Stomach (tissue), 9 donors: Measurements from ENCODE around the gene C4B. TPM values are rescaled to one million over a fixed set of nuclear protein-coding genes. Genes with fewer than 3 reads are reported as not detected.

Experiments used
- DNase-seq, 2 donors: peaks; one replicate each; pipeline versions ENCODE4 v3.0.0 to v3.0.0-alpha.2; 2013 to 2019
- H3K27ac ChIP-seq, 5 donors: fragments of 200-600 bp in 4 of 5; sonication (generic) in 4 of 5; one replicate each; pipeline ENCODE4 v1.5.1; 2013 to 2019; ENCODE audit warnings: mild to moderate bottlenecking in 1 of 5, moderate library complexity in 1 of 5
- H3K27me3 ChIP-seq, 3 donors: fragments of 200-600 bp; sonication (generic); one replicate each; pipeline ENCODE4 v1.5.1; 2017 to 2019; ENCODE audit warnings: mixed run types in 1 of 3
- H3K36me3 ChIP-seq, 4 donors: fragments of 200-600 bp; sonication (generic); 1 replicate in 3 of 4; 2 replicates in 1 of 4; pipeline ENCODE4 v1.5.1; 2016 to 2019
- H3K4me1 ChIP-seq, 4 donors: fragments of 200-600 bp; sonication (generic); one replicate each; pipeline ENCODE4 v1.5.1; 2016 to 2019
- H3K4me3 ChIP-seq, 4 donors: fragments of 200-600 bp; sonication (generic) in 3 of 4; one replicate each; pipeline ENCODE4 v1.5.1; 2016 to 2019; ENCODE audit warnings: mild to moderate bottlenecking in 1 of 4
- H3K9me3 ChIP-seq, 4 donors: fragments of 200-600 bp; sonication (generic); one replicate each; pipeline ENCODE4 v1.5.1; 2016 to 2019
- EP300 ChIP-seq: sonication (generic); formaldehyde crosslinking; IDR thresholded peaks from one replicate; pipeline ENCODE4 v1.6.1; 2017; ENCODE audit warnings: antibody characterized with exemption
- POLR2A ChIP-seq, 4 donors: fragments of 450-650 bp; IDR thresholded peaks; one replicate each; pipeline ENCODE4 v1.6.1; 2016; ENCODE audit warnings: antibody characterized with exemption in 4 of 4, control low read depth in 2 of 4, mild to moderate bottlenecking in 1 of 4, moderate library complexity in 1 of 4
- POLR2AphosphoS5 ChIP-seq, 3 donors: sonication (generic); formaldehyde crosslinking; IDR thresholded peaks; one replicate each; pipeline ENCODE4 v1.6.1; 2016; ENCODE audit warnings: antibody characterized with exemption in 3 of 3
- WGBS, 5 donors: extraction: QIAGEN DNeasy Blood & Tissue Kit in 3 of 5; methylation state at CpG; one replicate each; pipeline versions ENCODE4 v1.1.5 to v1.1.7; 2013 to 2018; 5-methylcytosine and 5-hydroxymethylcytosine counted together
- intact Hi-C: fragments of 100-400 bp; cut with DNase I; formaldehyde crosslinking; loops from one replicate; pipeline ENCODE4 v1.15.1; 2023; ENCODE audit warnings: low total_unique reads
- polyA plus RNA-seq, 3 donors: library from polyadenylated mRNA; stranded (reverse); fragments of 200-250 nt; gene quantifications; one replicate each; pipeline ENCODE4 v1.2.3, GENCODE V29; 2013
- small RNA-seq, 4 donors: library from RNA; depleted of rRNA; stranded (forward); fragments of <200 nt; gene quantifications; one replicate each; pipeline ENCODE3, GENCODE V24; 2016
- total RNA-seq, 5 donors: library from RNA; depleted of rRNA; stranded (reverse); fragments of >200 nt; gene quantifications; one replicate each; pipeline versions ENCODE4 v1.1.0 to v1.2.3, GENCODE V29; 2014 to 2016
- TF ChIP-seq, protein P1 (sequence below), 7 experiments: fragments of 450-650 bp in 4 of 7; fragments of 200-600 bp in 3 of 7; sonication (generic) in 3 of 7; IDR thresholded peaks; one replicate each; pipeline ENCODE4 v1.5.1; 2016 to 2019; ENCODE audit warnings: antibody characterized with exemption in 7 of 7, control low read depth in 2 of 7, mild to moderate bottlenecking in 1 of 7
- donor health status: healthy with polysubstance abuse.
- donor health status: Bipolar disorder and iron deficiency.
- donor health status: healthy.

C4B gene
- total and polyA plus RNA-seq, 8 donors = 14.9 to 108 (median 43.3) TPM

GRCh38 chr6:32082935-32083334 is 68.3 kb downstream of the C4B start:
- H3K4me1 ChIP-seq = peaks cover 16 to 26% (median 20%) of the 10 kb centered on the region in 4 donors
- H3K36me3 ChIP-seq = peaks cover 0 to 40% (median 25%) of the 10 kb centered on the region in 4 donors
- H3K27me3 ChIP-seq = peaks cover 0 to 35% (median 0%) of the 10 kb centered on the region in 3 donors
- no peaks in the 10 kb centered on the region for H3K9me3 ChIP-seq
- TF ChIP-seq EP300 = no peak
- no peak for TF ChIP-seq POLR2A (IDR thresholded peaks at IDR 0.05)
- TF ChIP-seq, protein P1, sequence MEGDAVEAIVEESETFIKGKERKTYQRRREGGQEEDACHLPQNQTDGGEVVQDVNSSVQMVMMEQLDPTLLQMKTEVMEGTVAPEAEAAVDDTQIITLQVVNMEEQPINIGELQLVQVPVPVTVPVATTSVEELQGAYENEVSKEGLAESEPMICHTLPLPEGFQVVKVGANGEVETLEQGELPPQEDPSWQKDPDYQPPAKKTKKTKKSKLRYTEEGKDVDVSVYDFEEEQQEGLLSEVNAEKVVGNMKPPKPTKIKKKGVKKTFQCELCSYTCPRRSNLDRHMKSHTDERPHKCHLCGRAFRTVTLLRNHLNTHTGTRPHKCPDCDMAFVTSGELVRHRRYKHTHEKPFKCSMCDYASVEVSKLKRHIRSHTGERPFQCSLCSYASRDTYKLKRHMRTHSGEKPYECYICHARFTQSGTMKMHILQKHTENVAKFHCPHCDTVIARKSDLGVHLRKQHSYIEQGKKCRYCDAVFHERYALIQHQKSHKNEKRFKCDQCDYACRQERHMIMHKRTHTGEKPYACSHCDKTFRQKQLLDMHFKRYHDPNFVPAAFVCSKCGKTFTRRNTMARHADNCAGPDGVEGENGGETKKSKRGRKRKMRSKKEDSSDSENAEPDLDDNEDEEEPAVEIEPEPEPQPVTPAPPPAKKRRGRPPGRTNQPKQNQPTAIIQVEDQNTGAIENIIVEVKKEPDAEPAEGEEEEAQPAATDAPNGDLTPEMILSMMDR (IDR thresholded peaks at IDR 0.05) = no peak
- no peak for TF ChIP-seq POLR2AphosphoS5 (IDR thresholded peaks at IDR 0.05)
- DNase-seq = no peak
- intact Hi-C loops = no loop called here
- H3K4me3 ChIP-seq = no peak overlapping the region
- H3K27ac ChIP-seq = peak overlapping the region in 4 of 5 donors; percentile 60 to 77 (median 70)
- WGBS, 5 donors = 60 to 88% (median 76%) methylated on average over 9 of the region's 9 CpGs

GRCh38 chr6:32083812-32084768 is 69.5 kb downstream of the C4B start:
- 93 to 96% (median 94%) methylated on average over 14 to 22 of the region's 22 CpGs for WGBS, 5 donors
- Histone ChIP-seq H3K4me1 (peaks cover 17 to 30% (median 28%) of the 10 kb centered on the region in 4 donors), H3K36me3 (peaks cover 0 to 32% (median 17%) of the 10 kb centered on the region in 4 donors), H3K27me3 (peaks cover 0 to 36% (median 0%) of the 10 kb centered on the region in 3 donors), H3K27ac (peak overlapping the region in 3 of 5 donors; percentile 22 to 77 (median 76)), H3K9me3 (no peaks in the 10 kb centered on the region), H3K4me3 (no peak overlapping the region)
- intact Hi-C loops = no loop called here
- TF ChIP-seq, protein P1 (IDR thresholded peaks at IDR 0.05) = no peak
- TF ChIP-seq EP300 (no peak), POLR2A (IDR thresholded peaks at IDR 0.05) (no peak), POLR2AphosphoS5 (IDR thresholded peaks at IDR 0.05) (no peak)
- no peak for DNase-seq

DNA sequence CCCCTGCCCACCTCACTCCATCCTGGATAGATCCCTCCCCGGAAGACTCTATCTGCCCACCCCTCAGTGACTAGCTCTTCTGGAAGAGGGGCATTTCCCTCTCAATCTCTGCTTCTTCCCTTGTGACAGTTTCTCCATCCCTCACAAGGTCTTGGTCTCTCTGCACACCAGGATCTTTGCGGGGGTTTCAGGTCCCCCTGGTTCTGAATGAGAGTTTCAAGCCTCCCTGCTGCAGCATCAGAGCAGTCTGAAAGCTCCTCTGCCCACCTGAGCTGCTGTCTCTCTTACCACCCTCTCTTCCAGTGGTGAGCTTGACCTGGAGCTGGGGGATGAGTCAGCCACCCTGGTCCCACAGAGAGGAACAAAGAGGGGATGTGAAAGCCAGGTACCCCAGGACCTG is 70.2 kb downstream of the C4B start:
- no peak for DNase-seq
- Histone ChIP-seq H3K36me3 (peaks cover 0 to 26% (median 11%) of the 10 kb centered on the region in 4 donors), H3K27ac (peak overlapping the region in 1 of 5 donors; percentile 77), H3K4me3 (no peak overlapping the region), H3K4me1 (peaks cover 17 to 31% (median 30%) of the 10 kb centered on the region in 4 donors), H3K9me3 (no peaks in the 10 kb centered on the region), H3K27me3 (peaks cover 0 to 36% (median 0%) of the 10 kb centered on the region in 3 donors)
- no peak for TF ChIP-seq EP300
- TF ChIP-seq, protein P1 (IDR thresholded peaks at IDR 0.05) = no peak
- no peak for TF ChIP-seq POLR2A (IDR thresholded peaks at IDR 0.05)
- TF ChIP-seq POLR2AphosphoS5 (IDR thresholded peaks at IDR 0.05) = no peak
- intact Hi-C loops = no loop called here
- 88 to 100% (median 97%) methylated on average over 2 of the region's 2 CpGs for WGBS, 5 donors

Small RNAs within 50 kb of the gene (small RNA-seq; reads per million reads assigned to genes)
- 0 reads per million in 4 donors for gene RNA5SP206

Other genes starting within 250 kb of the C4B start
- 10 to 100 TPM in 1 of 5 donors, 1 to 10 TPM in 3, not detected in 1; 4.2 to 18.3 (median 7.5) TPM for gene VWA7, start 237.5 kb upstream of the C4B start, total RNA-seq
- gene VWA7, start 237.5 kb upstream of the C4B start, polyA plus RNA-seq = 1 to 10 TPM; 1.3 to 1.4 (median 1.4) TPM
- gene VARS1, start 219.0 kb upstream of the C4B start, total RNA-seq = 10 to 100 TPM; 21.6 to 56.5 (median 24.1) TPM
- 10 to 100 TPM; 11.0 to 31.8 (median 27.7) TPM for gene VARS1, start 219.0 kb upstream of the C4B start, polyA plus RNA-seq
- gene LSM2, start 207.8 kb upstream of the C4B start, total RNA-seq = 10 to 100 TPM in 3 of 5 donors, 1 to 10 TPM in 1, not detected in 1; 6.7 to 34.5 (median 11.4) TPM
- gene LSM2, start 207.8 kb upstream of the C4B start, polyA plus RNA-seq = 10 to 100 TPM; 45.2 to 55.8 (median 50.4) TPM
- 1 to 10 TPM in 2 of 5 donors, not detected in 3; 1.1 to 1.7 TPM for gene HSPA1L, start 199.5 kb upstream of the C4B start, total RNA-seq
- gene HSPA1L, start 199.5 kb upstream of the C4B start, polyA plus RNA-seq = under 1 TPM; 0.46 to 0.98 (median 0.75) TPM
- 100 to 1,000 TPM in 3 of 5 donors, 10 to 100 TPM in 2; 68.8 to 124 (median 113) TPM for gene HSPA1A, start 199.3 kb upstream of the C4B start, total RNA-seq
- gene HSPA1A, start 199.3 kb upstream of the C4B start, polyA plus RNA-seq = 100 to 1,000 TPM in 1 of 3 donors, 10 to 100 TPM in 2; 51.1 to 107 (median 64.8) TPM
- 100 to 1,000 TPM in 3 of 5 donors, 10 to 100 TPM in 2; 44.3 to 165 (median 105) TPM for gene HSPA1B, start 187.1 kb upstream of the C4B start, total RNA-seq
- gene HSPA1B, start 187.1 kb upstream of the C4B start, polyA plus RNA-seq = 10 to 100 TPM; 35.9 to 66.0 (median 51.3) TPM
- gene NEU1, start 152.0 kb upstream of the C4B start, total RNA-seq = 10 to 100 TPM; 11.3 to 60.7 (median 25.0) TPM
- 10 to 100 TPM; 16.3 to 29.0 (median 22.2) TPM for gene NEU1, start 152.0 kb upstream of the C4B start, polyA plus RNA-seq
- 100 to 1,000 TPM in 4 of 5 donors, 10 to 100 TPM in 1; 74.2 to 201 (median 175) TPM for gene SLC44A4, start 135.8 kb upstream of the C4B start, total RNA-seq
- gene SLC44A4, start 135.8 kb upstream of the C4B start, polyA plus RNA-seq = 100 to 1,000 TPM in 1 of 3 donors, 10 to 100 TPM in 2; 35.4 to 111 (median 47.9) TPM
- gene EHMT2, start 117.1 kb upstream of the C4B start, total RNA-seq = 10 to 100 TPM; 12.1 to 58.0 (median 31.7) TPM
- 10 to 100 TPM; 27.3 to 43.2 (median 35.4) TPM for gene EHMT2, start 117.1 kb upstream of the C4B start, polyA plus RNA-seq
- 1 to 10 TPM in 3 of 5 donors, under 1 TPM in 2; 0.43 to 6.4 (median 1.3) TPM for gene ZBTB12, start 112.7 kb upstream of the C4B start, total RNA-seq
- gene ZBTB12, start 112.7 kb upstream of the C4B start, polyA plus RNA-seq = 1 to 10 TPM; 1.8 to 3.4 (median 2.2) TPM
- gene C2, start 87.1 kb upstream of the C4B start, total RNA-seq = 10 to 100 TPM in 1 of 5 donors, 1 to 10 TPM in 3, not detected in 1; 1.7 to 24.6 (median 4.0) TPM
- 1 to 10 TPM; 3.3 to 6.3 (median 4.9) TPM for gene C2, start 87.1 kb upstream of the C4B start, polyA plus RNA-seq
- gene CFB, start 68.7 kb upstream of the C4B start, total RNA-seq = 100 to 1,000 TPM in 3 of 5 donors, 10 to 100 TPM in 1, 1 to 10 TPM in 1; 8.4 to 316 (median 185) TPM
- 100 to 1,000 TPM in 2 of 3 donors, 10 to 100 TPM in 1; 13.1 to 226 (median 165) TPM for gene CFB, start 68.7 kb upstream of the C4B start, polyA plus RNA-seq
- gene NELFE, start 55.8 kb upstream of the C4B start, total RNA-seq = 100 to 1,000 TPM in 1 of 5 donors, 10 to 100 TPM in 3, 1 to 10 TPM in 1; 2.9 to 100 (median 50.1) TPM
- gene NELFE, start 55.8 kb upstream of the C4B start, polyA plus RNA-seq = 10 to 100 TPM; 52.1 to 75.8 (median 53.5) TPM
- 100 to 1,000 TPM in 3 of 5 donors, 10 to 100 TPM in 2; 22.0 to 478 (median 114) TPM for gene SKIC2, start 55.6 kb upstream of the C4B start, total RNA-seq
- gene SKIC2, start 55.6 kb upstream of the C4B start, polyA plus RNA-seq = 10 to 100 TPM; 74.3 to 88.9 (median 87.1) TPM
- gene DXO, start 42.7 kb upstream of the C4B start, total RNA-seq = 10 to 100 TPM in 3 of 5 donors, 1 to 10 TPM in 2; 4.1 to 65.8 (median 18.3) TPM
- 10 to 100 TPM; 11.9 to 24.8 (median 19.7) TPM for gene DXO, start 42.7 kb upstream of the C4B start, polyA plus RNA-seq
- 100 to 1,000 TPM in 1 of 5 donors, 10 to 100 TPM in 4; 10.8 to 248 (median 32.1) TPM for gene C4A, start 32.7 kb upstream of the C4B start, total RNA-seq
- gene C4A, start 32.7 kb upstream of the C4B start, polyA plus RNA-seq = 10 to 100 TPM; 42.2 to 92.9 (median 48.1) TPM
- gene CYP21A2, start 23.6 kb downstream of the C4B start, total RNA-seq = not detected
- gene CYP21A2, start 23.6 kb downstream of the C4B start, polyA plus RNA-seq = 10 to 100 TPM in 1 of 3 donors, 1 to 10 TPM in 2; 1.3 to 23.8 (median 1.4) TPM
- gene TNXB, start 94.5 kb downstream of the C4B start, total RNA-seq = 100 to 1,000 TPM in 1 of 5 donors, 10 to 100 TPM in 4; 43.8 to 408 (median 71.0) TPM
- gene TNXB, start 94.5 kb downstream of the C4B start, polyA plus RNA-seq = 10 to 100 TPM; 15.1 to 17.7 (median 15.7) TPM
- 100 to 1,000 TPM in 2 of 5 donors, 10 to 100 TPM in 3; 22.8 to 718 (median 73.3) TPM for gene ATF6B, start 113.5 kb downstream of the C4B start, total RNA-seq
- 10 to 100 TPM; 20.9 to 48.1 (median 24.4) TPM for gene ATF6B, start 113.5 kb downstream of the C4B start, polyA plus RNA-seq
- 1 to 10 TPM in 2 of 5 donors, under 1 TPM in 1, not detected in 2; 0.45 to 3.3 (median 3.2) TPM for gene FKBPL, start 115.5 kb downstream of the C4B start, total RNA-seq
- gene FKBPL, start 115.5 kb downstream of the C4B start, polyA plus RNA-seq = 1 to 10 TPM; 2.7 to 9.6 (median 8.5) TPM
- gene PRRT1, start 137.1 kb downstream of the C4B start, total RNA-seq = under 1 TPM in 3 of 5 donors, not detected in 2; 0.18 to 0.87 (median 0.87) TPM
- gene PRRT1, start 137.1 kb downstream of the C4B start, polyA plus RNA-seq = 1 to 10 TPM; 1.9 to 6.0 (median 3.4) TPM
- 10 to 100 TPM in 4 of 5 donors, 1 to 10 TPM in 1; 5.8 to 73.0 (median 35.7) TPM for gene PPT2, start 139.3 kb downstream of the C4B start, total RNA-seq
- gene PPT2, start 139.3 kb downstream of the C4B start, polyA plus RNA-seq = 10 to 100 TPM in 1 of 3 donors, 1 to 10 TPM in 2; 5.8 to 11.1 (median 7.9) TPM
- gene EGFL8, start 149.8 kb downstream of the C4B start, total RNA-seq = 100 to 1,000 TPM in 1 of 5 donors, 10 to 100 TPM in 2, 1 to 10 TPM in 1, under 1 TPM in 1; 0.87 to 224 (median 10.1) TPM
- gene EGFL8, start 149.8 kb downstream of the C4B start, polyA plus RNA-seq = 10 to 100 TPM; 14.6 to 30.3 (median 16.6) TPM
- 10 to 100 TPM in 4 of 5 donors, 1 to 10 TPM in 1; 7.3 to 52.6 (median 33.5) TPM for gene AGPAT1, start 161.3 kb downstream of the C4B start, total RNA-seq
- 10 to 100 TPM; 31.3 to 41.9 (median 36.2) TPM for gene AGPAT1, start 161.3 kb downstream of the C4B start, polyA plus RNA-seq
- gene RNF5, start 163.6 kb downstream of the C4B start, total RNA-seq = 10 to 100 TPM; 22.6 to 71.4 (median 50.9) TPM
- 100 to 1,000 TPM in 1 of 3 donors, 10 to 100 TPM in 2; 92.5 to 107 (median 93.2) TPM for gene RNF5, start 163.6 kb downstream of the C4B start, polyA plus RNA-seq
- 10 to 100 TPM in 2 of 5 donors, 1 to 10 TPM in 2, under 1 TPM in 1; 0.87 to 35.6 (median 2.8) TPM for gene AGER, start 169.5 kb downstream of the C4B start, total RNA-seq
- gene AGER, start 169.5 kb downstream of the C4B start, polyA plus RNA-seq = 10 to 100 TPM; 13.0 to 18.0 (median 16.9) TPM
- 10 to 100 TPM; 23.5 to 50.3 (median 42.0) TPM for gene PBX2, start 175.4 kb downstream of the C4B start, total RNA-seq
- 10 to 100 TPM; 26.5 to 31.4 (median 28.0) TPM for gene PBX2, start 175.4 kb downstream of the C4B start, polyA plus RNA-seq
- gene GPSM3, start 177.8 kb downstream of the C4B start, total RNA-seq = 10 to 100 TPM in 1 of 5 donors, 1 to 10 TPM in 1, not detected in 3; 3.1 to 41.0 TPM
- gene GPSM3, start 177.8 kb downstream of the C4B start, polyA plus RNA-seq = 10 to 100 TPM in 2 of 3 donors, 1 to 10 TPM in 1; 10.0 to 25.8 (median 23.9) TPM
- gene NOTCH4, start 209.3 kb downstream of the C4B start, total RNA-seq = 10 to 100 TPM; 11.0 to 45.5 (median 14.3) TPM
- gene NOTCH4, start 209.3 kb downstream of the C4B start, polyA plus RNA-seq = 10 to 100 TPM in 1 of 3 donors, 1 to 10 TPM in 2; 7.3 to 22.3 (median 8.4) TPM